GDM1 (cell line): ENCODE data around the gene DBN1.

Source experiments
- DNase-seq: peaks from one replicate; lab custom pipeline; 2025; lab: John Stamatoyannopoulos, UW

The DBN1 gene

DNA sequence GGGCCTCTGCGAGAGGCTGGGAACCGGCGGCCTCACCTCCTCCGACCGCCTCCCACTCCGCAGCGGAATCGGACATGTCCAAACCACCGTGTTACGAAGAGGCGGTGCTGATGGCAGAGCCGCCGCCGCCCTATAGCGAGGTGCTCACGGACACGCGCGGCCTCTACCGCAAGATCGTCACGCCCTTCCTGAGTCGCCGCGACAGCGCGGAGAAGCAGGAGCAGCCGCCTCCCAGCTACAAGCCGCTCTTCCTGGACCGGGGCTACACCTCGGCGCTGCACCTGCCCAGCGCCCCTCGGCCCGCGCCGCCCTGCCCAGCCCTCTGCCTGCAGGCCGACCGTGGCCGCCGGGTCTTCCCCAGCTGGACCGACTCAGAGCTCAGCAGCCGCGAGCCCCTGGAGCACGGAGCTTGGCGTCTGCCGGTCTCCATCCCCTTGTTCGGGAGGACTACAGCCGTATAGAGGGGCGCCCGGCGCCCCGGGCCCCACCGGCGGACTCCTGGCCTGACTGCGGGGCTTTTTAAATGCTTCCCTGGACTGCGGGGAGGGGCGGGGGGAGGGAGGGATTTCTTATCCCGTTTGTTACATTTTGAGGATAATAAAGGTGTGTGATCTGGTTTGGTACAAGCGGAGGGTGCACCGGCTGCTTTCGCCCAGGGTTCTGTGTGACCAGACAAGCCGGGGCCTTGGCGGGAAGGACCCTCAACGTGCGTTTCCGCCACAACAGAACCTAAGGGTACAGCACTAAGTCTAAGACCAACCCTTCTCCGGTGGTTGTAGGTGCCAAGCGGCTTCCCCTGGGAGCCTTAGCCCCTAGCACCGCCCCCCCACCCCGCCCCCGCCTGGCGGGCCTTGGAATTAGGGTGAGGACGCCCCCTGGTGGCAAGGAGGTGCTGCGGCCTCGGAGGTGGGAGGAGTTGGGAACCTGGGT is 17.5 kb downstream of the DBN1 start:
- DNase-seq = peak; percentile 75

DNA sequence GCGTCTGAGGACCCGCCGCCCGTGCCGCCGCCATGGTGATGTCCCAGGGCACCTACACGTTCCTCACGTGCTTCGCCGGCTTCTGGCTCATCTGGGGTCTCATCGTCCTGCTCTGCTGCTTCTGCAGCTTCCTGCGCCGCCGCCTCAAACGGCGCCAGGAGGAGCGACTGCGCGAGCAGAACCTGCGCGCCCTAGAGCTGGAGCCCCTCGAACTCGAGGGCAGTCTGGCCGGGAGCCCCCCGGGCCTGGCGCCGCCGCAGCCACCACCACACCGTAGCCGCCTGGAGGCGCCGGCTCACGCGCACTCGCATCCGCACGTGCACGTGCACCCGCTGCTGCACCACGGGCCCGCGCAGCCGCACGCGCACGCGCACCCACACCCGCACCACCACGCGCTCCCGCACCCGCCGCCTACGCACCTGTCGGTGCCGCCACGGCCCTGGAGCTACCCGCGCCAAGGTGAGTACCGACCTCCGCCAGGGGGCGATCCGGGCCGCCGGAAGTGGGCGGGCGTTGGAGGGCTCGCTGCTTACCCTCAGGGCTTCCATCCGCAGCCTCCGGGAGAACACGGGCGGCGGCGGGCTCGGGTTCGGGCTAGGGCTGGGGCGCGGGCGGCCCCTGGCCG is 18.3 kb downstream of the DBN1 start:
- DNase-seq = peak; percentile 77

DNA sequence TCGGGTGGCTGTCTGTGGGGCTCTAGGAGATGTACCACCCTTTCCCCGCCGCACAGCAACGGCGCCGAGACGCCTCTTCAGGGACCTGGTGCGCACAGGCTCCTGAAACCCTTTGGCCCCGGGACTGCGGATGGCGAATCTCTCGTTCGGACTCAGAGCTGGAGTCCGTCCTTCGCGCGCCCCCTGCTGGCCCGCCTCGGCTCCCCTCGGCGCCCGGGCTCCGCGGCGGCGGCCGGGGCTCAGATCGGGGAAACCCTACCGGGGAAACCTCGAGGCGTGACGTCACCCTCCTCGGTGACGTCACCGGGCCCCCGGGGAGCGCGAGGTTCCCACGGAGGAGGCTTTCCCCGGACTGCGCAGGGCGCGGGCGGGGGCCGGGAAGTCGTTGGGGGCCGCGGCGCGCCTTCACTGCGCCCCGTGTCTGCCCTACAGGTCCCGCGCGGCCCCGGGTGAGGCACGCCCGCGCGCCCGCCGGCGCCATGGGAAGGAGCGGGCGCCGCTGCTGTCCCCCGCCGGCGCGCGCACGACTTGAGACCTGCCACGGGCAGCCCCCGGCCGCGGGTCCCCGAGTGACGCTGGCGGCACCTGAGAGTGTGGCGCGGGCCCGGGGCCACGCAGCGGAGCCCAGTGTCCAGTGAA is 18.9 kb downstream of the DBN1 start:
- peak; percentile 88 for DNase-seq

DNA sequence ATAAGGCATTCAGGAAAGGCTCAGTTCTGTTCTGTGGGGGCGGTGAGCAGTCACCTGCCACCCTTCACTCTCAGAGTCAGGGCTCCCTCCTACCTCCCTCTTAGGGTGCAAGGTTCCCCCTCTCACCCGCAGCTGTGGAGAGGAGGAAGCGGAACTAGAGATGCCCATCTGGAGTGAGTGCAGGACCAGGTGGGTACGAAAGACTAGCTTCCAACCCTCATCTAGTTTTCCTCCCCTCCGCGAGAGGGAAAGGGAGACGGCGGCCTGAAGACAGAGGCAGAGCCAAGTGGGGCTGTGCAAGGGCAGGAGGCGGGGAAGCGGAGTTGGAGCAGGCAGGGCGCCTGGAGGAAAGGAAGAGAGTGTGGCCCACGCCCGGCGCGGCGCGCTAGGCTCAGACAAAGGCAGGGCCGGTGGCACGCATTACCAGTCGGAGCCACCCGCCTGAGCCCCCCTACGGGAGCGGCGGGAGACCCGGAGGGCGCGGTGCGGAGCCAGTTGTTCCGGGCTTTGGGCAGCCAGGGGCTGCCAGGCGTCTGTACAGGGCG is 19.5 kb downstream of the DBN1 start:
- no peak for DNase-seq

DNA sequence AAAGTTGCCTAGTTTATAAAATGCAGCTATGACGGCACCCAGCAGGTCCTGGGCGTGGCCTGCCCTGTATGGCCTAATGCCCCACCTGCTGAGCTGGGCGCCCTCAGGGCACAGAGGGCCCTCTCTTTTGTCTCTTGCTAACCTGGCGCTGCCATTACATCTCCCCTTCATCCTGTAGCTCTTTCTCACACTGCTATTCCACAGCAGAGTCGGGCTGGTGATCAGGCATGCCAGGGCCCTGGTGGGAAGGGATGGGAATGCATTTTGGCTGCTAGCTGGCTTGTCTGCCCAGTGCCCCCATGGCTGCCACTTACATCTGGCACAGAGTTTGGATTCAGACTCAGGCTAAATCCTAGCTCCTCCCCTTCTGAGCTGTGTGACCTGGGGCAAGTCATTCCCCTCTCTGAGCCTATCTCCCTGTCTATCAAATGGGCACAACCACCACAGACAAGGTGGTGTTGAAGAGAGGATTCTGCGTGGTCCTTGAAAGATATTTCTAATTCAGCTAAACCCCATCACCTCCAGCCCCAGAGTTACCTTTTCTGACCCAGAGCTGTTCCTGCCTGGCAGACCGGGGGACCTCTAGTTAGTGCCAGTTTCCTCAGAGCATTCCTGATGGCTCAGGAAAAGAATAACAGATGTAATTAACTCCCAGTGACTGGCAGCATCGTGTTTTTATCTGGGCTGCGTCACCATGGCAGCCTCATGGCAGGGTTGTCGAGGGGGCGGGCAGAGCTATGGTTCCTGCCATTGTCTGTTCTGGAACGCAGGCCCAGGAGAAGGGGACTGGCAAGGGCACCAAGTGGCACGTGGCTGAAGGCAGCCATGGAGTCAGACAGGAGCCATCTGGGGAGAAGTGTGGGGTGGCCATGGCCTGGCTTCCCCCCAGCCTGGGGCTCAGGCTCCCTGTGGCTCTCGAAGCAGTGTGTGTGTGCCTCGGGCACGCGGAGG is 20.5 kb downstream of the DBN1 start:
- DNase-seq = no peak

DNA sequence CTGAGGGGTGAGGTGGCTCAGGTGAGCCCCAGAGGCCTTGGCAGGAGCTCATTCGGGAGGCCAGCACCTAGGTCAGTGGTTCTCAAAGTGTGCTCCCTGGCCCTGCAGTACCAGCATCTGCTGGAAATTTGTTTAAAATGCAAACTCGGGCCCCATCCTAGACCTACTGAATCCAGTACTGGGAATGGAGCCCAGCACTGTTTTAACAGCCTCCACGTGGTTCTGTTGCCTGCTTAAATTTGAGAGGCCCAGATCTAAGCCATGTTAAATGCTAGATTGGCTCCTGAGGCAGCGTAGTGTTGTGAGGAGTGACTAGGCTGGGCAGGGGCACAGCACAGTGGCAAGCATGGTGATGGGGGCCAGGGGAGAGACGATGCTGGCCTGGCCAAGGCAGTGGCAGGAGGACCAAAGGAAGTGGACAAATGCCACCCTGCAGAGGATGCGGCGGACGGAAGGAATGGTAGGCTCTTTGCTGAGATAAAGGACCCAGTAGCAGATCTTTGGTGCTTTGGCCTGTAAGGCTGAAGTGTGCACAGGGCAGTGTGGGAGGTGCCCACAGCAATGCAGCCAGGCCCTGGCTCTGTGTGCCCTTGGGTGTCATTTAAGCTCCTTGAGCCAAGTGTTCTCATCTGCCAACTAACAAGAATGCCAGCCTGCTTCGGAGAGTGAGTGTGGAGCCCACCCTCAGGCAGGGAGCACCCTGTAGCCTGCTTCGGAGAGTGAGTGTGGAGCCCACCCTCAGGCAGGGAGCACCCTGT is 22.6 kb downstream of the DBN1 start:
- DNase-seq = no peak

DNA sequence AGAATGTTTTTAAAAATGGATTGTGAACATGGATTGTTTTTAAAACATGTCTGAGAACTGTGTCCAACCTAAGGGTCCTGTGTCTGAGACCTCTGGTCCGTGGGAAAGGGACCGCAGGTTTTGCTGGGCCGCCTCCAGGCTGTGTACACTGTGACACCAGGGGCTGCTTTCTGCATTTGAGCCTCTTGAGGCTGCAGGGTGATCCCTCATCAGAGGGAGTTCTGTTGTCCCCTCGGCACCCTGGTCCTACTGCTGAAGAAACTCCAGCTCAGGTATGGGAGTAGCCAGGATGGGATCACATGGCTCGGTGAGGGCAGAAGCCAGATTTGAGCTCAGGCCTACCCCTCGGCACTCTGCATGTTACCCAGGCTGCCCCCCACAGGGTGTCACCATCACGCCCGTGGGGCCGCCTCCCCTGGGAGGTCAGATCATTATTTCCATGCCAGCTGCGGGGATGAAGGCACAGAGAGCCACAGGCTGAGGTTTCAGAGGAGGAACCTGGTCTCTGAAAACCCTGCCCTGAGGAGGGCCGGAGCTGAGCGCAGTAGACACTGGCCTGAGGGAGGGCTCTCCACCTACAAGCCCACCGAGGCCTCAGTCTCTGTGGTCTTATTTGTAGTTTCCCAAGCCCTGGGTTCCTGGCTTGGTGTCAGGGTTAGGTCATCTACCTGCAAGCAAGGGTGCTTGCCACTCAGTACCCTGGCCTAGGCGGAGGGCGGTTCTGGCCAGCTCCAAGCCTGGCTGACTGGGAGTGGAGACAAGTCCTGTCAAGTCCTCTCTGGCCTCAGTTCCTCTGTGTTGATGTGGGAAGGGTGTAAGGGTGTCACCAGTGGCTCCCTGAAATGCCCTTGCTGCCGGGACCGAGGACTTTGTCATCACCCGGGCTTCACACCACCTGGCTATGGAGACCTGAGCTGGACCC is 24.0 kb downstream of the DBN1 start:
- no peak for DNase-seq

DNA sequence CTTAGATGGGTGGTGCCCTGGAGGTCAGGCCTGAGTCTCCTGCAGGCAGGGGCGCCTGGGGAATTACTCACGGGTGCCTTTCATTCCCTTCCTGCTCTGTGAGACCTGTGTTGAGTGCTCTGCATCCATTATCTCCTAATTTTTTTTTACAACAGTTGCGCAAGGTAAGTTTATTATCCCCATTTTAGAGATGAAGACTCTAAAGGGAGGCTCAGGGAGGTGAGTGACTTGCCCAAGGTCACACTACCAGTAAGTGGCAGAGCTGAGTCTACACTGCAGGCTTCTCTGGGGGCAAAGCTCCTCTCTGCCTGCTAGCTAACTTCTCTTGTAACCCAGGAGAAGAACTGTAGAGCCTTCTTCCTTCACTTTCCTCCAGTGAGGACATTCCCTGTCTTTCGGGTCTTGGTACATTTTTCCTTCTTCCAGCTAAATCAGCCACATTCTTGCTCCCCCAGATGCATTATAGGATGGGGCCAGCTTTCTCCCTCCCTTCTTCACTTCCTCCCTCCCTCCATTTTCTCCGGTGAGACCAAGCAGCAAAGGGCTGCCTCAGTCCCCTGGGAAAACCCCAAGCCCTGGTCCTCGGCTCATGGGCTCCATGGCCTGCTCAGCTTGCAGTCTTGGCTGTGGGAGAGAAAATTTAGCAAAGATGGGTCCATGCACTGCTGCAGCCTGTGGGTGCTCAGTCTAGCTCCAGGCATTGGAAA is 25.0 kb downstream of the DBN1 start:
- no peak for DNase-seq

DNA sequence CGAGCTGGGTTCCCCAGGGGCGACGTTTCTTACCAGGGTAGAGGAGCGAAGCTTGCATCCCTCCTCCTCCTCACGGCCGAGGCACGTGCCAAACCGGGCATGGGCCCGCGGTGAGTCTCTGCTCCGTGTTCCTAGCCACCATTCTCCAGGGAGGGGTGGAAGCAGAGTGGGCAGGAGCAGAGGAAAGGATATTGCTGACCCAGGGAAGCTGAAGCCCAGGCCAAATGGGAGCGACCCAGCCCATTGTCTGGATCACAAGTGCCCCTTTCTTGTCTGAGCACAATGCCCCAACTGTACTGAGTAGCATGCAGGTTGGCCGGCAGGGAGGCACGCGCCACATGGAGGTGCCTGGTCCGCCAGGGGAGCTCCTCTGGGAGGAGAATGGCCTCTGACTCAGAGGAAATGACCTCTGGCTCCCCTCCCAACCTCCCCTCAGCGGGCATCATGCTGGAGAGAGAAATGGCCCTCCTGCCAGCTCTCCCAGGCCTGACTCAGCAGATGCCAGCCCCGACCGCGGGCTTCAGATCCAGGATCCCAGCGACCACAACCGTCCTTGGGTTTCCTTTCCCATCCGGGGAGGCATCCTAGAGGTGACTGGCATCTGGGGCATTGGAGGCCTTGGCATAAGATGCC is 25.7 kb downstream of the DBN1 start:
- DNase-seq = peak; percentile 23

DNA sequence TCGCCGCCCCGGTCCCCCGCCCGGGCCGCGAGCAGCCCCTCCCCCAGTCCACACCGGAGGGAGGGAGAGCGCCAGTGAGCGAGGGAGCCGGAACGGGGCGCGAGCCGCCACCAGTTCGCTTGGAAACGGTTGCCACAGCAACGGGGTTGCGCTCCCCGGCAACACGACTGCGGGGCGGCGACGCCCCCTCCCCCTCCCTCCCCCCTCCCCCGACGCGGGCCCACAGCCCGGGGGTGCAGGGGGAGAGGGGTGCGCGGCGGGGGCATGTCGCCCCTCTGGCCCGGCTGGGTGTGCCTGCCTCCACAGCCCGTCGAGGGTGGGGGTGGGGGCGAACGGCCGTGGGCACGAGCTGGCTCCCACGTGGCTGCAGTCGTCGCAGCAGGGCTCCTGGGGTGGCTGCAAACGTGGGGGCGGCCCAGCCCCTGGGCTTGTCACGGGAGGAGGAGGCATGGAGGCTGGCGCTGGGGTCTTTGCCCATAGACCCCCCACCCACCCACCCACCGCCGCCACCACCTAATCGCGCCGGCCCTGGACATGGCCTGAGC is 26.3 kb downstream of the DBN1 start:
- peak; percentile 35 for DNase-seq

DNA sequence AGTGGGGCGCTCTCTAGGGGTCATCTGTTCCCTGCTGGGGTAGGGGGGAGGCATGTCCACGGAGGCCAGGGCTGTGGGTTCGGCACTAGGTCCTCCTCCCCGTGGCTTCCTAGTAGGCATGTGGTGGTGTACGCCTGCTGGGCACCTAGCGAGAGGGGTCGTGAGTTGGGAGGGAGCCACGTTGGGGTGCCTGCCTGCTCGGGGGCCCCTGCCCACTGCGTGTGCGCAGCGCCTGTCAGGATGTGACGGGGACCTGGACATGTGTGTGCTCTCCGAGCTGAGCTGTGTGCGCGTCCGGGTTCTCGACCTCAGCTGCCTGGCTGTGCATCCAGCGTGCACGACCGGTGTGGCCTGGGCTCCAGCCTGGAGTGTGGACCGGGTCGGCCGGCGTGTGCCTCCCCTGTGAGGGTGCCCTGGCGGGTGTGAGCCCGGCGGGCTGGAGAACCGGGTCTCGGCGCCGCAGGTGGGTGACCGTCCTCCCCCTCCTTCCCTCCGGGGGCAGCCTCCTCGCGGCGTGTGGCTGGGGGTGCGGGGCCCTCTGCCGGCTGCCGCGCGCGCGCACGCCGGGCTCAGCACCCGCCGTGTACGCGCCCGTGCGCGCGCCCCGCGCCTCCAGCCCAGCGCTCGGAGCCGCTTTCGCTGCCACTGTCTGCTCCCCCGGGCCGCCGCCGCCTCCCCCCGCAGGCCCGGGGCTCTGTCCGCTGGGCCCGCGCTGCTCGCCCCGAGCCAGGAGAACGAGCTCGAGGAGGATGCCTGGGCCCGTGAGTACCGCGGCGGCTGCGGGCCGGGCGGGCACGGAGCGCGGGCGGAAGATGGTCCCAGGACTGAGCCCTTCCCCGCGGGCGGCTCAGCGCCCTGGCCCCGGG is 27.0 kb downstream of the DBN1 start, which contains the start of gene PRR7:
Gene PRR7 (plus strand): TSS at position 615 of the 866 bp plus-strand sequence. CDS start 8,254 bp downstream, outside the sequence.
- peak; percentile 66 for DNase-seq

DNA sequence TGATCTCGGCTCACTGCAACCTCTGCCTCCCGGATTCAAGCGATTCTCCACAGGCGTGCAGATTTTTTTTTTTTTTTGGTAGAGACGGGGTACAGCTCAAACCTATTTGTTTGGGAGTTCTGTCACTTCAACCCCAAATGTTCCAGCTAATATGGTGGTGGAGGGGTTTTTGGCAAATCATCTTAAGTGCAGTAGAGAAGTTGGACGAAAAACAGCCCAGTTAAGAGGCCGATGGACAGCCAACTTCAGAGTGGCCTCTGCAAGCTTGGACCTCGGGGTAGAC is 27.6 kb downstream of the DBN1 start:
- no peak for DNase-seq

DNA sequence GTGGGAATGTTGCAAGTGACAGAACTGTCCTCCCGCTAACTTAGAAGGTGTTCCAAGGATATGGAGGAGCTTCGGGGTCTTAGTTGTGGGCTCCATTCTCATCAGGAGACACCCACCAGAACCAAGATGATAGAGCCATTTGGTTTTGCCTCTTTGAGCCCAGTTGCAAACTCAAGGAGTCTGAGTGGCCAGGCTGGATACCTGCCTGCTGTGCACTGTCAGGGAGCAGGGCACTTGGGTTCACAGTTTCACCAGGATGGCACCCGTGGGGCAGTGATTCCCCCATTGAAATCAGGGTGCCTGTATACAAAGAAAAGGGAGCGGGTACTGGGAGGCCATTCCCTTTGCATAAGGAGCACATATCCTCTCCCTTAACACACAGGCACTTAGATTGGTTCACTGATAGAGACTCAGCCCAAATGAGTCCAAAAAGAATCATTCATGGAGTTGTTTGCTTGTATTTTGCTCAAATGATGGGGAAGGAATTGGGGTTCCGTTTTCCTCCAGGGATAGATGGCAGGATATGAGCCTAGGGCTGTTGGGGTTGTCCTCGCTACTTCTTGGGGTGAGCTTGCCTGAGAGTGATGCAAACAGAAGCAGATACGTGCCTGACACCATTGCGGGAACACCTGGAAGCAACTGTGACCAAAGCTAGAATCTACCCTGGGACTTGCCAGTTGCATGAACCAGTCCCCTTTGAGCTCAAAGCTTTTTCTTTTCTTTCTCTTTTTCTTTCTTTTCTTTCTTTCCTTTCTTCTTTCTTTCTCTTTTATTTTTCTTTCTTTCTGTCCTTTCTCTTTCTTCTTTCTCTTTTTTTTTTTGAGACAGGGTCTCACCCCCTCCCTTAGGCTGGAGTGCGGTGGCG is 28.1 kb downstream of the DBN1 start:
- DNase-seq = no peak

DNA sequence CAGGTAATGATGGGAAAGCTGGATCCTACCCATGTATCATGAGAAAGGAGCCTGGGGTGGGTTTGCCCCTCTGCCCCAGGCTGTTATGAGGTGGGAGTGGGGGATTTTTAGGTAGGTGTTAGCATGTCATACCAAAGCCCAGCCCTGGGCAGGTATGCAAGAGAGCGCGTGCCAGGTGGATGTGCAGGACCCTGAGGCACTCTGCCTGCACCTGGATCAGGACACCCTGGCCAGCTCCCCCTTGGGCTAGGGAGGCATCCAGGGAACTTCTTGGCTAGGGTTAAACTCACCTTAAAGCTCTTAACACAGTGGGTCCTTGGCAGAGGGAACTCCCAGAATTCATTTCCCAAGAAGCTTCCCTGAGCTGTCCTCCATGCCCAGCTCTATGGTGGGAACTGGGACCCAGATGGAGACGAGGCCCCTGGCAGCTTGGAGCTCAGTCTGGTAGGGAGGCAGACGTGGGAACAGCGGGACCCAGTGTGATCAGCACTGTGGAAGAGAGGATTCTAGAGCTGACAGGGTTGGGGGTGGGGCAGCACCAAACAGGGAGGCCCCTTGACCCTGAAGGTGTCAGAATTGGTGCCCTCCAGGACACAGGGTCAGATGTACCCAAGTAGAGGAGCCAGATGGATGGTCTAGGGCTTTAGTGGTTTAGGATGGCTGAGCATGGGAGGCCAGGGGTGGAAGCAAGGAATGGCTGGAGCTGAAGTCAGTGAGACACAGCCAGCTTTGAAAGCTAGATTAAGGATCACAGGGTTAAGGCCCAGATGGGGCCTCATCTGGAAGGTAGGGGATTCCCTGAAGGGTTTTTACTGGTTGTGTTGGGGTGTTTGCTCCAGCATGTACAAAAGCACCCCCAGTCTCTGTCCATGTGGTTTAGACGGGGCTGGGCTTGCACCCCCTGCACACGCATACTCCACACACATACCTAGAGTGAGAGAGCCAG is 29.1 kb downstream of the DBN1 start:
- DNase-seq = no peak
